Activated CD4-positive, CD25-positive, alpha-beta regulatory T cell (primary cell): ENCODE measurements around the gene CD247.

Experiments used
- DNase-seq, 4 experiments: peaks; one replicate each; lab custom pipeline; 2025; lab: John Stamatoyannopoulos, UW

CD247 gene

DNA sequence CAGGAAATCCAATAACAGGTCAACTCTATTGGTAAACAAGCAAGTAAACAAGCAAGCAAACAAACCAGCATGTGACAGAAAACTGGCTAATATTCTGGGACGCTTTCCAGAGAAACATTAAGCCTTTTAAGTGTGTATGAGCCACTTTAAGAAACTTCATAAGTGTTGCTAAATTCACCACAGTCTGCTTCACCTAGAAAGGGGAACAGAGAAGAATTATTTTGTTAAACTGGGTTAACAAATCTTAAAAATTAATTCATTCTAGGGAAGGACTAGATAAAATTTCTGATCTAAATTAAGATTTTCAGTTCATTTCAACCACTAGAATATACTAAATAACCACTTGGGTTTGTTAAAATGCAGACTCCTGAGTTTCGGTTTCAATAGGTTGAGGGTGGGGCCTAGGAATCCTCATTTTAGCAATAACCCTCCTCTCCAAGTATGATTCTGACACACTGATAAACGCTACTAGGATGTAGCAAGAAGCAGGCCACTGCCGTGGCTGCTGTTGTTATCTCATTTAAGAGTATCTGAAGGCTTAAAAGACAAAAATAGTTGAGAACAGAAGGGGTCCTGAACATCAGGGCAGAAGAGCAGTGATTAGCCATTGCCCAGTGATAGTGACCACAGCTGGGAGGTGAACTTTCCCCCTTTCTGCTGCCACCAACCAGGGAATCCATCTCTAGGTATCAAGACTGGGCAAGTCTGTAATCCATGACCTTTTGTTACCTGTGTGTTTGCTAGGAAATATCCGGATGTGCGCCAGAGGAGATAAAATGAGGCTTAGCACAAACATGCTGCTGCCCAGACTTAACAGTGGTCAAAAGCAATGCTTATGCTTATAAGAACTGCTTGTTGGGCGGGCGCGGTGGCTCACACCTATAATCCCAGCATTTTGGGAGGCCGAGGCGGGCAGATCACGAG is 24.0 kb upstream of the CD247 start:
- DNase-seq, result no peak

DNA sequence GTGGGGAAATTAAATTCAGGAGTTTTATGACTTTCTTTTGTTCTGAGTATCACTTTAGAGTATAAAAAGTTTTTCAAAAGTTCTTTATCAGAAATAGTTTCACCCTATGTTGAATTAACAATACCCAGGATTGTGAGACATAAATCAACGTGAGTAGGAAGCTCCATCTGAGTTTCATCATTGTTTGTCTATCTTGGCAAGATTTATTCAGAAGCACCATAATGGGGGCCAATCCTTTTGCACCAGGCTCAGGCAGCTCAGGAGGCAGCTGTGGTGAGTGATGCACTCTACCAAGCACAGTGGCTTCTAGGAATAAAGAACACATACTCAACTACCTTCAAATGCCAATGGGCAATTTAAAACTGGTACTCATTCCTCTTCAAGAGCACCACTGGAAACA is 23.3 kb upstream of the CD247 start:
- DNase-seq, result no peak

DNA sequence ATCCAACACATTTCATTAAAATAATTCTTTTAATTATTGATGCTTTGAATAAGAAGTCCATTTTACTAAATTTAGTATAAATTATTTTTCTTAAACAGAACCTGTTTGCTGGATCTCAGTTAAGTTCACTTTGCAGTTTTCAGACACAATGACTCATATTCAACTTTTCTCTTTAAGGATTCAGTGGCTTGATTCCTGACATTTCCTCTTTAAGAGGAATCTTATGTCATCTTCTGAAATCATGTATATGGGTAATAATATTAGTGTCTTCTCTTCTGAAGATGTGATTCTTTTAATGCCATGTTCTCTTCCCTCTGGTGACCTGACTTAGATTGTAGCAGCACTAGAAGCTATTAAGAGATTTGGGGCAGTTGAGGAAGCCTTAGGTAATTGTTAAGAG is 22.7 kb upstream of the CD247 start:
- DNase-seq, result no peak

DNA sequence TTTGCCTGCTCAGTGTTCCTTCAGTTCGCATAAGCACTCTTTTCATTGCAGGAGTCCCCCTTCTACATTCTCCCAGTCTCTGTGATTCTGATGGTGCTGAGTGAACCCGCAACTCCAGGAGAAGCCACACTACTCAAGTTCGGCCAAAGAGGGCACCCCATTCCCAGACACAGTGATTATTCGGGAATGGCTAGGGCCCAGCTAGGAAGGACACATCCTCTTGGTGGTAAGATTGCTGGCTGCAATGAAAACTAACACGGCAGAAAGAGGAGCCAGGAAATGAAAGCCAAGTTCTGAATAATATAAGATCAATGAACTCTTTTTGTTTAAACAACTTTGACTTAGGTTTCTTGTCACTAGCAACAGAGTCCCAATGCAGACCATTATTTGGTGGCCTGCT is 20.3 kb upstream of the CD247 start:
- no peak for DNase-seq

DNA sequence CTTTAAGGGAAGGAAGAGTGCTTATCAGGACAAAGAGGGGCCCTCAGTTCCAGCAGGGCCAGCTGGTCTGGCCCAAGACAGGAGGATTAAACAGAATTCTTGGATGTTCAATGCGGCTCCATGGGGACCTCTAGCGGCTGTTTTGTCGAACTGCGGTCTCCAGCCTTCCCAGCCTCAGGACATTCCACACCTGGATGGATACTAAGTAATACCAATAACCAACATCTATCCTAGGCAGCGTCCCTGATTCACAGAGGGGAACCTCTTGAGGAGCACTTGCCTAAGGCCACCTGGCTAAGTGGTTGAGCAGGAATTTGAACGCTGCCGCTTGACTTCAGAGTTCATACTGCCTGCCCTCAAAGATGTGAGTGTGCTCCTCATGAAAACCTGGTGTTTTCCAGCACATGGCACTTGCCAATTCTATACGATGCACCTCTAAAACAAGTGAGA is 15.5 kb upstream of the CD247 start:
- peak; percentile 18 to 52 (median 24) for DNase-seq

DNA sequence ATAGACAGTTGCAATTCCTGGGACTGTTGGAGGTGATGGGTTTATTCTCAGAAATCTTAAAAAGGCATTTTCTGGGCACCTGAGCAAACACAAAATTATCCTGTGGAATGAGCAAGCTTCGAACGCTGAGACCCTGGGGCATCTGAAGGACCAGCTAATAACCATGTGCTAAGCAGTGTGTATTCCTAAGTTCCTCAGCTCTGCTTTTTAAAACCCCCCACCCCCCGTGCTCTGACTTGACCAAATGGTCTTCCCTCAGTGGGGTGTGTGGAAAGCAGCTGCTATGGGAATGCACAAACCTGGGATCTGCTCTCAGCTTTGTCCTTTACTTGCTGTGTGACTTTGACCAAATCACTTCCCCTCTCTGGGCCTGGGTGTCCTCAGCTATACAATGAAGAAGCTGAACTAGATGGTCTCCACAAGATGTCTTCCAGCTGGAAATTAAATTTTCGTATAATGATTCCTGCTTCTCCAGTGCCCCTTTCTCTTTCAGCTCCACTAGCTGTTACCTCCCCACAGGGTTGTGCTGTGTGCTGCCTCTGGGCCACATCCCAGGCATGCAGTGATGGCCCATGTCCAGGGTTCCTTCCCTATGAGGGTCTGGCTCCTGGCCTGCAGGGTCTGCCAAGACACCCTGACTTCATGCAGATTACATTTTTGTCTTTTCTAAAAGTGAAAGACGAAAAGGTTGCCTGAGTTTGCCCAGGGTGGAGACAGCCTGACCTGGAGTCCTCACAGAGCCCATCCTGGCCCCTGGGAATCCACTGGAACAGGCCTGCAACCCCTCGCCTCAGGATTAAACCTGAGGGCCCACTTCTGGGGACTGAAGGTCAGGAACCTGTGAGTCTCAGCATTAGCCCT is 14.9 kb upstream of the CD247 start:
- no peak for DNase-seq

DNA sequence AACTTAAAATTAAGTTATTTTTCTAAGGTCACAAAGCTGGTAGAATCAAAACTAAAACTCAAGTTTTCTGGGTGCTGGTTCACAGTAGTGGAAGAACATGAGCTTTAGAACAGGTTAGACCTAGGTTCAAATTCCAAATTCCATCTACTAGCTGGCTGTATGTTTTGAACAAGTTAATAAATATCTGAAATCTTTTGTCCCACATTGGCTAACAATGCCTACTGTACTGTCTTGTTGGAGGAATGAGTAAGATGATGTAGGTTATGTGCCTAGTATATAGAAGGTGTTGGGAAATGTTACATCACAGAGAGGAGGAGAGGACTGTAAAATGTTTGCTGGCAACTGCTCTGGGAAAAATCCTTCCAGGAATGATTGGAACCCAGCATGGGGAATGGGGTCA is 14.0 kb upstream of the CD247 start:
- no peak for DNase-seq

DNA sequence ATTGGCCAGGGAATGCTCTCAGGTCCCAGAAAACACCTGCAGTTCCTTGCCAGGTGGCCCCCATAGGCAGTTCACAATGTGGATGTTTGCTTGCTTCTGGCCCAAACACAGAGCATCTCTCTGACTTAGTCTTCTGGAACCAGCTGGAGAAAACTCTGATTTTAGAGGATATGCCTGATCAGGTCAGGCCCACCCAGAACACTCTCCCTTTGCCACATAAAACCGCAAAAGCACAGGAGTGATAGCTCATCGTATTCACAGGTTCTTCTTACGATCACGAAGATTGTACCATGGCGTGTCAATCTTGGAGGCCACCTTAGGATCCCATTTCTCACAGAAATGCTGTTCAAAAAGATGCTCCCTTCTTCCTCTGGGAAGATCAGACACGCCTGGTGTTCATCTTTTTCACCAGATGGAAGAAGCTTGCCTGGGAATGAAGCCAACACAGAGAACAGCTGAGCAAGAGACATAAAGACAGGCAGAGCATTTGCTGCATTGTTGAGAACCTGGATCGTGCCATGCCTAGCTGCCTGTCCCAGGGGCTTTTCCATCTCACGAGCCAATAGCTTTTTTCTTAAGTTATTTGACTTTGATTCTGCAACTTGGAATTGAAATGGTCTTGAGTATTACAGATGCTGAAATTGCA is 11.6 kb upstream of the CD247 start:
- DNase-seq, result no peak

DNA sequence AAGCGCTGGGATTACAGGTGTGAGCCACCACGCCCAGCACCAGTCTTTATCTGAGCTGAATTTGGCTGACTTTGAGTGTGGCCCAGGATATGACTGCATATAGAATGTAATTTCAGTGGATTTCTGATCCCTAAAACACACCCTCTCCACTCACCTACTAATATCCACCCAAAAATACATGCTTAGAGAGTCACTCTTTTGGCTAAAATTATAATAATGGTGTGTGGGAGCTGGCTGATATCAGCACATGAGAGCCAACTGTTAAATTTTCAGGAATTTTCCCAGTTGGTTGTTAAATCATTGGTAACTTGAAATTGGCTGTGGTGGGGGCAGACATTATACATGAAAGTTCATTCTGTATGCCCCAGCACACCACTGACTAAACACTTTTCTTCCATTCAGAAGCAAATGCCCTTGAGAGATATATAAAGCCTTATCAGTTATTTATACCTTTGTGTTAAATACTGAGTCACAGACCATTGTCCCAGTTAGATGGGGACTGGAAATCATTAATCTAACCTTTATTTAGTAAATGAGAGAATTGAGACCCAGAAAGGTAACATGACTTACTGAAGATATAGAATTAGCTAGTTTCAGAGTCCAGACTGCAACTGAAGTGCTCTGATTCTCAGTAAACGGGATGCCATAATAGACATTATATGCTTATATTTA is 9.9 kb upstream of the CD247 start:
- no peak for DNase-seq

DNA sequence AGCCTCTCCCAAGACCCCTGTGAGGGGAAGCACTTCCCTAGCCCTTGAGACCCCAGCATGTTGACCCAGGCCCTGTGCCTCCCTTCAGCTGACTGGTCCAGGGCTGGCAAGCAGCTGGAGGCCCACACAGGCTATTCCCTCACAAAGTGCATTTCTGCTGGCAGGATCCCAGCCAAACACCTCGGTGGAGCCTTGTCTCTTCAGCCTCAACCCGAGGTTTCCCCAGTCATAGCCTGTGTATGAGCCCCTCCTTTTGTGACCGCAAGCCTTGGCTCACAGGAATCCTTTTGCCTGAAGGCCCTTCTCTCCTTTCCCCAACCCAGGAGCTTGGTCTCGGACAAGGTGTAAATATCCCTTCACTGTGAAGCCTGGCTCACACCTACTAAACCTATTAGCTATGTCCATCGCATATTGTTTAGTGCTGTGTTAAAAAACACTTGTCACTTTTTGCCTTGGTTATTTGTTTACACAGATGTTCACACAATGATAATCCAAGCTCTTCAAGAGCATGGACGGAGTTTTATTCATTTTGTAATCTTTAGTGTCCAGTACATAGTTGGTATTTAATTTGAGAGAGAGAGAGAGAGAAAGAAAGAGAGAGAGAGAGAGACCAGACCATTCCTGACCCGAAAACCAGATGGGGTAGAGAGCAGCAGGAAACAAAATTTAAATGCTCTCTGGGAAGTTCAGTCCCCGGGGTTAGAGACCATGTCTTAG is 8.5 kb upstream of the CD247 start:
- no peak for DNase-seq

DNA sequence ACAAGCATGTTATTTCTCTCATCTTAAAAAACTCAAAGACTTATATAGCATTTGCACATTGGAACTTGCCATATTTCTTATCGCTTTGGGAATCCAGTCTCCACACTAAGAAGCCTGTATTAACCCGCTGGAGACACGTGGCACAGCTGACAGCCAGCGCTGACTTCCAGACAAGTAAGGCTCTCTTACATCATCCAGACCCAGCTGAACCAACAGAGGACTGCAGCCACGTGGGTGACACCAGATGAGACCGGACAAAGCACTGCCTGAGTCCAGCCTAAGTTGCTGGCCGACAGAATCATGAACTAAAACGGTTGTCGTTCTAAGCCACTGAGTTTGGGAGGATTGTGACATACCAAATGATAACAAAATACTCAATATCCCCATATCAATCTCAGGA is 6.3 kb upstream of the CD247 start:
- DNase-seq, result no peak

DNA sequence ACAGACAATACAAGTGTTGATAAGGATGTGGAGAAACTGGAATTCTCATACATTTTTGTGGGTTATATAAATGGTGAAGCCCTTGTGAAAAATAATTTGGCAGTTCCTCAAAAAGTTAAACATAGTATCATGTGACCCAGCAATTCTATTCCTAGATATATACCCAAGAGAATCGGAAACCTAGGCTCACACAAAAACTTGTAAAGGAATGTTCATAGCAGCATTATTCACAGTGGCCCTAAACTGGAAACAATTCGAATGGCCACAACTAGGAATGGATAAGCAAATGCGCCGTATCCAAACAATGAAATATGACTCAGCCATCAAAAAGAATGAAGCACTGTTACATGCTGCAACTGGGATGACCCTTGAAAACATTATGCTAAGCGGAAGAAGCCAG is 3.9 kb upstream of the CD247 start:
- DNase-seq, result no peak

DNA sequence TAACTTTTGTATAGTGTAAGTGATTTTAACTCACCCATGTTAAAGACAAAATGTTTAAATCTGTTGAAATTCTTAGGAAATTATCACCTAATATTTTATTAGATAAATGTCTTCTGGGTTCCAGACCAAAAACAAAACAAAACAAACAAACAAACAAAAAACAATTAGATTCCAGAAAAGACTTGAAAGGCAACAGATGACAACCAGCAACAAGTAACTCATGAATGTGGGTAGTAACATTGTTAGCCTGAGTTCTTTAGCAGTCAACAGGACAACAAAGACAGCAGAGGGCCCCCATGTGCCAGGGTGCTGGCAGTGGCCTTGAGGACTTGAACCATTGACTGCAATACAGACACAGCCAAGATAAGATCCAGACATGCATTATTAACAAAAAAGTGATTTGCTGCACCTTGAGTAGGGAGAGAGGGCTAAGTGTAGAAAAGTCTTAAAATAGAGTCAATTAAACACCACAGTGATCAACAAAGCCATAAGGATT is 2.4 kb upstream of the CD247 start:
- DNase-seq, result no peak

DNA sequence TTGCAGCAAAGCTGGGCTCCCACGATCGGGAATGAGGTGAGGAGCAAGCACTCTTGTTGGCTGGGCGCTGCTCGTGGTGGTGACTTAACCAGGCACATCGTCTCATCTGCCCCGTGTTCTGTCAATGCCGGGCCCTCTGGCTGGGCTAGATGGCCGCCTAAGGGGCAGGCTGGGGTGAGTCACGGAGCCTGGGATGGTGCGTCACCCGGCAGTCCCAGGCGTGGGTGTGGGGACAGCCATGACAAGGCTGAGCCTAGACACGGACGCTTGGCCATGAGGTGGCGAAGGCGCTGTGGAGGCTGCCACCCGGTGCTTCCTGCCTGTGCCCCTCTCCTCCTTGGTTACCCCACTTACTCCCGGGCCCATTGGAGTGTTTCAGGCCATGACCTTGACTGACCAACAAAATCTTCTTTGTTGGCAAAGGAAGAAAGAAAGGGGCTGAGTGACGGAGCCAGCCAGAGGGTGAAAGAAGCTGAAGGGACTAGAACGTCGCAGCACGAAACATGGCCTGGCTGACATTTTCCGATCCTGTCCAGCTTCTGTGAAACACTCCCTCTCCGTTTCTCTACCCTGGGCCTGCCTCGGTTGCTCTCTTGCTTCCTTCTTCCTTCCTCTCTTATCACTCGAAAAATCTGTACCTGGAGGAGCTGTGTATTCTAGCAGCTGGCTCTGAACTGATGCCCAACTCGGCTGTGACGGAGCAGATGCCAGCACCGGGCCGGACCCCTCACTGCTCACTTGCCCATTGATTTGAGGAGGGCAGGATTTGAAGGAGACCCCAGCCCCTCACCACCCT is 596 bp downstream of the CD247 start:
- peak; percentile 75 to 82 (median 78) for DNase-seq

DNA sequence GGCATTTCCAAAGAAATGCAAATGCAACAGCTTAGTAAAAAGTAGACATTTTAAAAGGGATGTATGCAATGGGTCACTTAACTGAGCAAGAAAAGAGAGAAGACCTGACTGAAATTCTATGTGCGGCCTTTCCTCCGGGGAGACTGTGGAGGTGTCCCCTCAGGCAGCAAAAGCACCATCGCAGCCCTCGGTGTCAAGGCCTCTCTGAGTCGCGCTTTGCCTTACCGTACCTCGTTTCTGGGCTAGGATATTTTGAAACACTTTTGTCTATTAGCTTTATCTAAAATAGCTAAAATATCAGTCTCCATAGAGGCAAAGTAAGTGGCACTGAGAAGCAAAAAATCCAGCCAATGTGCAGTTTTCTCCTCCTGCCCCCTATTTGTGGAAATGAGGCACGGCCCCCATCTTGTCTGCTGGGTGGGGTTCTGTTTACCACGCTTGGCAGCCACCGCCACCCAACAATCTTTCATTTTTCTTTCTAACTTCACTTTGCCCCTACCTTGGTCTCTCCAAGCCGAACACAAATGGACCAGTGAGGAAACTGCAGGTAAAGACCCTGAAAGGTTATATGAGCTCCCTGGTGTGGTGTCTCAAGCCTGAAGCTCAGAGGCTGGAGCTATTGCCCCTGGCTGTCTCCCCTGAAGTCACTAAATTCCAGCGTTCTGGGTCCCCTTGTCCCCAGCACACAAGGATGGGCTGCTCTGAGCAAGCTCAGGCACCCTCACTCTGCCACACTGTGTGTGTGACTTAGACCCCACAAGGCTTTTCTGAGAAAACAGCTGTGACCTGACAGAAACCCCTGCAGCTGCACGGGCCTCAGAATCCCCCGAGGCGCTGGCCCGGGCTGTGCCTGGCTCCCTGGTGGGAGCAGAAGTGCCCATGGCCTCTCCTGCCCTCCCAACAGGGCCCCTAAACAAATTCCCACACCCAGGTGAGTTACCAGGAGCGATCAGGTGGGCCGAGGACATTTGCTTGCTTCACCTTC is 1.6 kb downstream of the CD247 start:
- peak in 3 of 4 experiments; percentile 22 to 40 (median 33) for DNase-seq

DNA sequence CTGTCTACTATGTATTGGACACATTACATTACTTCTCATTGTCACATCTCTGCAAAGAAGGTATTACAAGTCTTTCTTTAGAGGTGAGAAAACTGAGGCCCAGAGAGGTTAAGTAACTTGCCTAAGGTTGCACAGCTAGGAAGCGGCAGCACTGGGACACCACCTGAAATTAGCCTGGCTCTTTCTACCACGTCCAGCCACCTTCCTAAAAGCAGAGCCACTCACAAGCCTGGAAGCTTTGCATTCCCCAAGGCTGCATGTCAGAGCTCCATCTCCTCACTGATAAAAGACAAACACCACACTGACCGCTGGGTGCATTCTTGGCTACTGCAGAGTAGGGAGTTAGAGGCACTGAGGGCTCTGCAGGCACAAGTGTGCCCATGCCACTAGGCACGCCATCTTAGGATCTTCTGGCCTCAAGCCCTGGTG is 2.4 kb downstream of the CD247 start:
- no peak for DNase-seq

DNA sequence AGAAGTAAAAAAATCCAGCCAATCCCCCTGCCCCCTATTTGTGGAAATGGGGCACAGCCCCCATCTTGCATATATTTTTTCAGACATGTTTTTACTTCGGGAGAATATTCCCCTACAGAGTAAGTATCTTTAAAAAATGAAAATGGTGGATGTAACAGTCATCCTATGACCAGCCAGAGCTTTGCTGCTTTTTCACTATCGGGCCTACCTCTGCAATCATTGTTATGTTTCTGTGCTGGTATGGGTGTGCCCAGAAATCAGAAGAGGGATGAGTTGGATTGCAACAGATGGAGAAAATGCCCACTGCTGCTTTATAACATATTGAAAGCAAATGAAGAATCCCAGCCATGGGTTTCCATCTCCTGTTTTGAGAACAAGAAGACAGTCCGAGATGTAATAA is 2.9 kb downstream of the CD247 start:
- DNase-seq, result no peak

DNA sequence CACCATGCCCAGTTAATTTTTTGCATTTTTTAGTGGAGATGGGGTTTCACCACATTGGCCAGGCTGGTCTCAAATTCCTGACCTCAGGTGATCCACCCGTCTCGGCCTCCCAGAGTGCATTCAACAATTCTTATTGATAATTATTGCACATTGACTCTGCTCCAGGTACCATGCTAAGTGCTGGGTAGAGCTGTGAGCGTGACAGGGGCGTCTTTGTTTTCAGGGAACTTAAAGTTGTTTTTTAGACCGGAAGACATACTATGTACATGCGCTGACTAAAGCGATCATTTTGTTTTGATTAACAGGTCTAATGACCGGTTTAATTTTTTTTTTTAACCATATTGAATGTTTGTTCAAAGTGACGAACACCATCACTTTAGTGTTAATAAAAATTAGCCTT is 4.0 kb downstream of the CD247 start:
- peak in 1 of 4 experiments; percentile 18 for DNase-seq
